GM06990 (cell line): ENCODE results near the gene ERBB4.

Experiments used
- DNase-seq: peaks from one replicate; pipeline ENCODE4 v3.0.0-alpha.2; 2011; ENCODE audit not compliant: insufficient read length; ENCODE audit errors: extremely low read depth
- H3K27me3 ChIP-seq: replicated peaks from 2 replicates; pipeline ENCODE4 v1.6.0; 2011; ENCODE audit warnings: low read length; ENCODE audit not compliant: control insufficient read depth, insufficient read depth
- H3K36me3 ChIP-seq: 2 replicates; pipeline ENCODE4 v1.5.1; 2011; ENCODE audit warnings: low read length; ENCODE audit not compliant: control insufficient read depth, insufficient read depth
- H3K4me3 ChIP-seq: replicated peaks from 2 replicates; pipeline ENCODE4 v1.5.1; 2011; ENCODE audit warnings: low read depth, mild to moderate bottlenecking, control low read depth, low read length
- CTCF ChIP-seq: IDR thresholded peaks from 2 replicates; pipeline ENCODE4 v1.5.1; 2011; ENCODE audit warnings: low read length, control low read depth, mild to moderate bottlenecking, inconsistent platforms; ENCODE audit not compliant: insufficient read depth, poor library complexity, severe bottlenecking

ERBB4 gene

GRCh38 chr2:211982162-211982561 lies 556.4 kb downstream of the ERBB4 start:
- Histone ChIP-seq H3K36me3 (no peaks in the 10 kb centered on the region), H3K27me3 (no peaks in the 10 kb centered on the region), H3K4me3 (no peak overlapping the region)
- TF ChIP-seq CTCF, result no peak
- DNase-seq, result no peak

- Histone ChIP-seq H3K4me3 (no peak overlapping the region), H3K27me3 (no peaks in the 10 kb centered on the region), H3K36me3 (no peaks in the 10 kb centered on the region)
- DNase-seq, result no peak
- no peak for TF ChIP-seq CTCF
Measured at GRCh38 chr2:211981451-211981850, 557.2 kb downstream of the ERBB4 start.

GRCh38 chr2:211976076-211976475 lies 562.5 kb downstream of the ERBB4 start:
- DNase-seq, result no peak
- Histone ChIP-seq H3K4me3 (no peak overlapping the region), H3K27me3 (no peaks in the 10 kb centered on the region), H3K36me3 (no peaks in the 10 kb centered on the region)
- TF ChIP-seq CTCF, result no peak

GRCh38 chr2:211967234-211967633 lies 571.4 kb downstream of the ERBB4 start:
- Histone ChIP-seq H3K36me3 (no peaks in the 10 kb centered on the region), H3K27me3 (no peaks in the 10 kb centered on the region), H3K4me3 (no peak overlapping the region)
- no peak for TF ChIP-seq CTCF
- DNase-seq, result no peak

- Histone ChIP-seq H3K36me3 (no peaks in the 10 kb centered on the region), H3K4me3 (no peak overlapping the region), H3K27me3 (no peaks in the 10 kb centered on the region)
- no peak for TF ChIP-seq CTCF
- DNase-seq, result no peak
Measured at GRCh38 chr2:211963969-211964368, 574.6 kb downstream of the ERBB4 start.

- no peak for TF ChIP-seq CTCF
- H3K36me3 ChIP-seq, result no peaks in the 10 kb centered on the region
- DNase-seq, result peak; percentile 36
- no peak overlapping the region for H3K4me3 ChIP-seq
- no peaks in the 10 kb centered on the region for H3K27me3 ChIP-seq
Measured at GRCh38 chr2:211957799-211958198, 580.8 kb downstream of the ERBB4 start.
